Occipital lobe (tissue), 2 donors: Measurements from ENCODE around the gene HIF1AN. TPM values are rescaled to one million over a fixed set of nuclear protein-coding genes. Genes with fewer than 3 reads are reported as not detected.
"Not testable (repeated sequence)": the region's sequence is repeated elsewhere in the genome, so short reads cannot be mapped to it uniquely, and the experiment has no call there.

Experiments used
- DNase-seq: peaks from one replicate; lab custom pipeline; 2025; lab: John Stamatoyannopoulos, UW
- total RNA-seq: library from RNA; depleted of rRNA; stranded (reverse); fragments of >200 nt; gene quantifications from one replicate; pipeline ENCODE4 v1.2.3, GENCODE V29; 2014

HIF1AN gene
- total RNA-seq, 1 donor from 2014 or later, result 14.0 TPM

DNA sequence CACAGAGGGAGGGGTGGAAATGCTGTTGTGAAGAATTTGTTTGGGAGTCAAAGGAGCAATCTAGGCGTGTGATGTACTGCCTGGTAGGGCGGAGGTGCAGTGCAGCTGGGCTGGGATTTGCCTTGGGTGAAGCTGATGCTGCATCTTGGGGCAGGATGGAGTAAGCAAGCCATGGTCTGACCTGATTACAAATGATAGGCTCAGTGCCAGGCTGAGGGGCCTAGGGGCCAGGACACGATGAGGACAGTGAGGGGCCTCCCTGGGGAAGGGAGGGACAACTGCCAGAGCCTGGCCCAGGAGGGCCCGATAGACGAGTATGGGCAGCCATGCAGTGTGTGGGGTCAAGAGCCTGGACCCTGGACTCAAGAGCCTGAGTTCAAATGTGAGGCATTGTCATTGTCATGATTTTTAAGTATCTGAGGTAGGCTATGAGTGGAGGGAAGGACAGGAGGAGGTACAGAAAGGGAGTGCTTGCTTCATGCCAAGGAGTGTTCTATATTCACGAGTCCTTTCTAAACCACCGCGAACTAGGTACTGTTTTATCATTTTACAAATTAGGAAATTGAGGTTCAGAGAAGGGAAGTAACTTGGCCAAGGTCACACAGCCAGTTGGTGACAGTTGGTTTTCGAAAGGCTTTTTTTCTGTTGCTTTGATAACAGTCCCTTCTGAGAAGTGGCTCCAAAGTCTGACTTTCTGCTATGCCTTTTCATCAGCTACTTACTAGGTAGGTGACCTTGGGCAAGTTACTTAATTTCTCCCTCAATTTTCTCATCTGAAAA lies 29.7 kb downstream of the HIF1AN start:
- no peak for DNase-seq

DNA sequence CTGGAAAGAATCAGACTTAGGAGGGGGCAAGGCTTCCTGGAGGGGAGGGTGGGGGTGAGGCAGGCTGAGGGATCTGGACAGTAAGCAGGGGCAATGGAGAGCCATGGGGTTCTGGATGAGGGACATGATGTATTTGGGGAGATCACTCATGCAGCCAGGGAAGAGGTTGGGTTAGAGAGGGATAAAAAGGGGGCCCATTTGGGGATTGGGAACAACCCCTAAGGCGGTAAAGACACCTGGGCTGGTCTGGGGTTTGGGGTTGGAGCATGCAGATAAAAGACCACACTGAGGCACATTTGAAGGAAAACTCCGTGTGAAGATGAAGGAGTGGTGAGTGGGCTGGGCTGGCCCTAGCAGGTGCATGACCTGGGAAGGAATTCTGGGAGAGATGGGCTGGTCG lies 30.8 kb downstream of the HIF1AN start:
- DNase-seq, result no peak

DNA sequence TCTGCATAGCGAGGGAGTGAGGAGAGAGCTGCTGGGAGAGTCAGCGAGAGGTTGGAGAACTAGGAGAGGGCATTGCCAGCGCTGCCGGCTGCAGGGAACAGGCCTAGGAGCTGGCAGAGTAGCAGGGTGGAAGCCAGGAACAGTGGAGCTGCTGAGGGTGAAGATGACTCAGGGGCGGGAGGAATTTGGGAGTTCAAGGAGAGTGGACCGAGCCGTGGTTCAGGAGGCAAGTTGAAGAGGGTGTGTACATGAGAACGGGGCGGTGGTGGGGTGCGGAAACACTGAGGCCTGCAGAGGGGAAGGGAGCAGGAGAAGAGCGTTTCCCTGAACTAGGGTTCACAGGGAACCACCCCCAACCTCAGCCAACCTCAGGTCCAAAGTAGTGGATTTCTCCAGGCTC lies 31.5 kb downstream of the HIF1AN start:
- no peak for DNase-seq

DNA sequence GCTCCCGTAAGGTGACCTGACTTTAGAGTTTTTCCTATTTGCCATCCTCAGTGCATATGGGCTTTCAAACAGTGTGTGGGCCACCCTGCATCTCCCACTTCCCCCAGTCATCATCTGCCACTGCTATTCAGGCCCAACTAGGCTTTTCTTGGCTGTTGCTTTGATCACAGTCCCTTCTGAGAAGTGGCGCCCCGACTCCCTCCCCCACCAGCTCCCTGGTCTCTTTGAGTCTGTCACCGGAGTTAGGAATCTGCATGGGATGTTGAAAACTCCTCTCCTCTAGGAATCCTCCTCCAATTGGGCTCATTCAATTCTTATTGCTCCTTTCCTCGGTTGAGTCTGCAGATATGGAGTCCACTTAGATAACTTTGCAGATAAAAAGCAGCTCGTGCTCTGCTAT lies 32.1 kb downstream of the HIF1AN start:
- no peak for DNase-seq

DNA sequence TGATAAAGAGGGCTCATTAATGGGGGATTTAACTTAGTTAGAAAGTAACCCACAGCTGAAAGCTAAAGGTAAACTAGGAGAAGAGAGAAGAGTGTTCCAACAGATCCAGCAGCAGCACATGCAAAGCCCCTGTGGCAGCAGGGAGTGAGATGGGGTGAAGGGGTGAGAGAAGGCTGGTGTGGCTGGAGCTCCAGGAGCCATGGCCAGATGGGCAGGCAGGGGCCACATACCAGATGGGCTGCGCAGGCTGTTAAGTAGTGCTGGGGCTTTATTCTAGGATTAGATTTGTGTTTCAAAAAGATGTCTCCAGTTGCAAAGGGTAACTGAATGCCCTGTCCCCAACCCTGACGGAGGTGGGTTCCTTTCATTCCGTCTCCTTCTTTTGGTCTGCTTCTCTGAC lies 33.2 kb downstream of the HIF1AN start:
- no peak for DNase-seq

DNA sequence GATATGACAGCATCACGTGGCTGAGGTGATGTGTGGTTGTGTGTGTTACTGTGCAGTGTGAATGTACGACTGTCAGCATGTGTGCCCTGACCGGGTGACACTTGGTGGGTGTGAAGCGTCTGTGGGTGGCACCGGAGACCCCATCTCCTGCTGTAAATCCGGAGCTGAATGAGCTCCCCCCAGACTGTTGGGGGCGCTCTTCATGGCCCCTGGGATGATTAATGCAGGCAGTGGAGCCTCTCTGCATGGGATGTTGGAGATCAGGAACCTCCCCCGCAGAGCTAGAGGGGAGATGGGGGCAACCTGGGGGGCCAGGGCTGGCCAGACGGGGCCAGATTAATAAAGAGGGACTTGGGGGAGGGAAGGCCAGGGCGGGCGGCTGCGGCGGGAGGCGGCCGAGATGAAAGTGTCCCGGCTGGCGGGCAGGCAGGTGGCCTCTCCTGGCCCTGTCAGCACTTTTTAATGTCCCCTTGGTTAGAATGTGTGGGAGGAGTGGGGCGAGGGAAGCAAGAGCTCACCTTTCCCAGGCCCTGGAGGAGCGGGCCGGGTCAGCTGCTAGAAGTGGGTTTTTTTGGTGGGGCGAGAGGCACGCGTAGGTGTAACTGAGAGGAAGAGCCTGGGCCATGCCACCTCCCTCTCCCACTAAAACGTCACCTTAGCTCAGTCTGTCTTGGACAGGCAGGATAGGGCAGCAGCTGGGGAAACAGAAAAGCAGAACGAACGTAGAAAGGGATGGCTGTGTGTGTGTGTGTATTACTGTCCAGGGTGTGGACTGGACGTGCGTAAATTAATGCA lies 34.1 kb downstream of the HIF1AN start:
- DNase-seq, result no peak

DNA sequence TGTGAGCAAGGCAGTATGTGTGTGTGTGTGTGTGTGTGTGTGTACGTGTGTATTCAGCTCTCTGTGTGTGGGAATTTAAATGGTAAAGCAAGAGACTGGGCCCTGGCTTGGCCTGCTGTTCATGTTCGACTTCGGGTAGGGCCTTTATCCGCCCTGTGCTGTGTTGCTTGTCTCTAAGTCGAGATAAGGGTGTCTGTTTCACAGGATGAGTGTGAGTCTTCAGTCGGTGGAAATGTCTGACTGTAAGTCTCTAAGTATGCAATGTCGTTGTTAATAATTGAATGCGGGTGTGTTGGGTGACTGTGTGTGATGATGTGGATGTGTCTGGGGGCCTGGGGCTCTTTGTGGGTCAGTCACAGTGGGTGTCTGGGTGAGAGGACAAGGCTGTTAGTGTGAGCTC lies 34.8 kb downstream of the HIF1AN start:
- no peak for DNase-seq

DNA sequence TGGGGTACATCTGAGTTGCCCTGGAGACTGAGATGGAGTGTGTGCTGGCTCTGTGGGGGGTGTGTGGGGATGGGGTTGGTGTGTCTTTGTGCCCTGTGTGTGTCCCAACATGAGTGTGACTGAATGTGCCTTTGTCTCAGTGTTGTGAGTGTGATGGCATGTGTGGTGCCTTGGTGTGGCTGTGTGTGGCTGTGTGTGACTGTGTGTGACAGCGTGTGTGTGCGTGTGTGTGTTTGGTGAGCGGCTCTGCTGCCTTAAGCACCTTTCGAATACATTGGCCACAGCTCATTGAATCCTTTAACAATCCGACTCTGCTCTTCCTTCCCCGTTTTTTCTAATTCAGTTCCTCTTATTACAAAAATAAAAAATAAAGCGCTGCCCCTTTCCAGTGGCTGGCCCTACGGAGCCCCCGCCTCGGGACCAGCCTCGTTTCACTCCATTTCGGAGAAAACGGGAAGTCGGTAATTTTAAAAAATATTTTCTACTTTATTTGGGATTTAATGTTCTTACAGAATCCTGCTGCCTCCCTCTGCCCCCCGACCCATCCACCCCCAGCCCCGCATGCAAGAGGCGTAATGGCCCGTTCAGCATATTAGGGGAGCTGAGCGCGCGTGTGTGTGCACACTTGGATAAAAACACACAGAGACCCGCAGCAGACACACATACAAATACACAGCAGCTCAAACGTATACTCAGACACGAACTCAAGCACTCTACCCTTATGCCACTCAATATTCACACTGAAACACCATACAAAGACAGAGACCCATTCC lies 35.5 kb downstream of the HIF1AN start:
- no peak for DNase-seq

DNA sequence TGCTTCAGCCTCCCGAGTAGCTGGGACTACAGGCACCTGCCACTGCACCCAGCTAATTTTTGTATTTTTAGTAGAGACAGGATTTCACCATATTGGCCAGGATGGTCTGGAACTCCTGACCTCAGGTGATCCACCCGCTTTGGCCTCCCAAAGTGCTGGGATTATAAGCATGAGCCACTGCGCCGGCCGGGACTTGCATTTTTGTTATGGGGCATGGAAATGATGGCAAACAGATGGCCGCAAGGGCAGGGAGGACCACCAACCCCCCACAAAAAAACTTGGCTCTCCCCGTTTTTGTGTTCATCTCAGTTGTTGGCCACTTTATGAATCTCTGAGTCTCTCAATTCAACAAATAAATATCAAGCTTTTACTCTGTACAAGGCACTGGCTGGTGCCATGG lies 39.4 kb downstream of the HIF1AN start:
- DNase-seq, result not testable (repeated sequence)

DNA sequence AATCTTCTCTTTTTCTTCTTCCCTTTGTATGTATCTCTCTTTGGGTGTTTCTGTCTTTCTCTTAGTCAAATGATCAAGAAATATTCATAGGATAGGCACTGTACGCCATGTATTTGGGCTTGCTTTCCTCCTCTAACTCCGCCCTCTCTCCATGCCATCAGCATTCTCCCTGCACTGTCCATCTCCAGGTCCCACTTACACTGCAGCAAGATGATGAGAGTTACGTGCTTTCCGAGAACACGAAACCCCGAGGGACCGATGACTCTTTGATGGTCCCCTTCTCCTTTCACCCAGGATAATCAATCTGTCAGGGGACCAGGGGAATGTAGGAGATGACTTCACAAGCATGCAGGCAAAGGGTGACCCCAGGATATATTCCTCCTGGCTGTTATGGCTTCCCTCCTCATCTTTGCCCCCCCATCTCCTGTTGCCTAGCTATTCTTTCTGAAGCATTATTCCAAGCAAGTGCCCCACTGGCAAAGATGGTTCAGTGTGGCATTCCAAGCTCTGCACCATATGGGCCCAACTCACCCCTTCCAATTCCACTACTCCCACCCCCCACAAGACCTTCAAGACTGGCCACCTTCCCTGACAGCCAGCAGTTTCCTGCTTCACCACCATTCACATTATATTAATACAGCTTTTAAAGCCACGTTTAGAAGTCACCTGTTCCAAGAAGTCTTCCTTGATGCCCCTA lies 40.0 kb downstream of the HIF1AN start:
- DNase-seq, result no peak

DNA sequence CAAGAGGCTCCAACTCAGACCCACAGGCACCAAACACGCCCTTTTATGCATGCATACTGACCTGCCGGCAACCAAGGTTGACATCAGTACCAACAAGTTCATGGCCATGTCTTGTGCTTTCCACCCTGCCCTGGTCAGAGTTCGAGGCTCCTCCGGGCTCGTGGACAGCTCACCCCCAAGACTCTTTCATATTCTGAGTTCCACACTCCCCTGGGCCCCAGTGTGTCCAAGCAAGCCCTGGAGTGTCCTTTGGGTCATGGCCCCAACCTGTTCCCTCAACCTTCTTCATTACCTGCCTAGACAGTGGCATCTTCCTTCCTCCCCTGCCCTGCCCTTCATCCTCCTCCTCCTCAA lies 40.5 kb downstream of the HIF1AN start:
- DNase-seq, result no peak

DNA sequence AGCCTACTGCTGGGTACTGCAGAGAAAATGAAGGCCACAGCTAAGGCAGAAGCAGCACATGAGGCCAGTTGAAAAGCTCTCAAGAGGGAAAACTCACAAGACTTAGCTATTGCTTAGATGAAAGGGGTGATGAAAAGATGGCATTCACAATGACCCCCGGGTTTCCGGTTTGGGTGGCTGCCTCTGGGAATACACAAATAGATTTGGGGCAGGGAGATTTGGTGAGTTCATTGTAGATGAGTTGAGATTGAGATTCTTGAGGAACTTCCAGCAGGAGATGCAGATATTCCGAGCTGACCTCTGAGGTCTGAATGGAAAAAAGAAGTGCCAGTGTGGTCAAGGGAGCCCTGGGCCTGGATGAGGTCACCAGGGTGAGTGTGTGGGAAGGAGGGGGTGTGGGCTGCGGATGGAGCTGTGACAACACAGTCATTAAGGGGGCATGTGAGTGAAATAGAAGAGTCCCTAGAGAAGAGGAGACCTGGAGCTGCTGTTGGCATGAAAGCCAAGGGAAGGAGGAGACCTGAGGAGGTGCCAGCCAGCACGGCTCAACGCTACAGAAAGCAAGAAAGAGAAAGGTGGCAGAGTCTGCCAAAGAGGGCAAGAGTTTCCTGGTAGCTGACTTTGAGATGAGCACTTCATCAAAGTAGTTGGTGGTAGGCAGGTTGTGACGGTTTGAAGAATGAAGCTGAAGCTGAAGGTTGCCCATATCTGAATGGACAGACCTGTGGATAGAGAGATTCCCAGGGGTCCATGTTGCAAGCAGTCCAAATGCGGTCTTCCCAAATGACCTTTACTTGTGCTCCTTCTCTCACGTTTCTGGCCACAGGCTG lies 43.7 kb downstream of the HIF1AN start:
- no peak for DNase-seq

DNA sequence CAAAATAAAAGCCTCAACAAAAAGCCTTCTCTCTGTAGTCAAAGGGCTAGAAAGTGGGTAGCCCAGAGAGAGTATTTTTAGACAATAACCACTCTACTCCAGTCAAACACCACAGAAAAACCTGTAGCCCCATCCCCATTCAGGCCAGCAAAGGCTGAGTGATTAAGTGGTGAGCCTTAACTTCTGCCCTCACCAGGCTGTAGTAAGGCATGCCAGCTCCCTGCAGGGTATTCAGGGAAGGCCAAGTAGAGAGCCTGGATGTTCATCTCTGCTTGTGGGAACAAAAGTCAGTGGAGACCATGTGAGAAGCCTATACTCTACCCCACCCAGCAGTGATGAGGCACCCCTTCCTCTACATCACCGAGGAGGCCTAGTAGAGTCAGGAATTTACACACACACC lies 51.2 kb downstream of the HIF1AN start:
- DNase-seq, result no peak

DNA sequence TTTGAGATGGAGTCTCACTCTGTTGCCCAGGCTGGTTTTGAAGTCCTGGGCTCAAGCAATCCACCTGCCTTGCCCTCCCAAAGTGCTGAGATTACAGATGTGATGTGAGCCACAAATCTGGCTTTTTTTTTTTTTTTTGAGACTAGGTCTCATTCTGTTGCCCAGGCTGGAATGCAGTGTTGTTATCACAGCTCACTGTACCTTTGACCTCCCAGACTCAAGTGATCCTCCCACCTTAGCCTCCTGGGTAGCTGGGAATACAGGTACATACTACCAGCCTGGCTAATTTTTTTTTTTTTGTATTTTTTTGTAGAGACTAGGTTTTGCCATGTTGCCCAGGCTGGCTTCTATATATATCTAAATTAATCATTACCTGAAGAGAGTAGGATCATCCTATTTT lies 62.4 kb downstream of the HIF1AN start:
- no peak for DNase-seq

DNA sequence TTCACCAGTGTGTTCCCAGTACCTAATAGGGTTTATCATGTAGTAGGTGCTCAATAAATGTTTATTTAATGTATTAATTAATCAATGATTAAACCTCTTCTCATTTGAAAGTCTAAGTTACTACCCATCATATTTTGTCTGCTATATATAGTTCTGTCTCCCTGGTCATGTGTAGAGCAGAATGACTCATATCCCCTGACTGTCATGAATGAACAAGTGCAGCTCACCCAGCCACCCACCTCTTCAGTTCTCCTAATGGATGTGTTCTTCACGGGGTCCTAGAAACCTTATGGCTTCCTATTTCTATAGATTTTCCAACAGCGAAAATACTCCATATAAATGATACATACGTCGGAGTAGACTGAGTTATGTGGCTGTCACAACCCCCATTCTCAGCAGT lies 64.5 kb downstream of the HIF1AN start:
- no peak for DNase-seq

DNA sequence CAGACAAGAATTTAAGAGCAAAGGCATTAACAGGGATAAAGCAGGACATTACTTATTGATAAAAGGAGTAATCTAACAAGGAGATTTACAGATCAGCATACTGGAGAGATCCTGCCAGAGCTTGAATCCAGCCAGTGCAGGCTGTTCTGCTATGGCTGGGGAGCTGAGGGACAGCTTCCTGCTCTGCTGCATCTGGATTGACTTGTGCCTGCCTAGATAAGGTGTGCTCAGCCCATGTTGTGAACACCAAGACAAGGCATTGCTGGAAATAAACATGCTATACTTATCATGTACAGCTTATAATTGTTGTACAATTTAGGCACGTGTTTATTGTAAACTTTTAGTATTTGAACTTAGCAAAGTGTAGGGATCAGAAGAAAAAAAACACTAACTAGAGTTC lies 71.7 kb downstream of the HIF1AN start:
- no peak for DNase-seq

Other genes starting within 250 kb of the HIF1AN start
- 44.0 TPM for gene BLOC1S2, start 249.3 kb upstream of the HIF1AN start, total RNA-seq
- gene PKD2L1, start 205.7 kb upstream of the HIF1AN start, total RNA-seq, result 0.62 TPM
- 123 TPM for gene SCD, start 188.7 kb upstream of the HIF1AN start, total RNA-seq
- not detected for gene WNT8B, start 72.9 kb upstream of the HIF1AN start, total RNA-seq
- gene SEC31B, start 16.1 kb upstream of the HIF1AN start, total RNA-seq, result 3.7 TPM
- 102 TPM for gene NDUFB8, start 6.1 kb upstream of the HIF1AN start, total RNA-seq
- gene PAX2, start 209.6 kb downstream of the HIF1AN start, total RNA-seq, result not detected